ENCODE results near the gene EGF.

- TF ChIP-seq CTCF (IDR thresholded peaks at IDR 0.05; ENCODE audit: poor library complexity, severe bottlenecking) (no peak), REST (IDR thresholded peaks at IDR 0.05; ENCODE audit: borderline replicate concordance) (no peak)
These were observed 37.6 kb upstream of the EGF start for GRCh38 chr4:109875106-109875505.
